OCI-LY7 (cell line): ENCODE results near the gene ADCY1. TPM values are rescaled to one million over a fixed set of nuclear protein-coding genes. Genes with fewer than 3 reads are reported as not detected.

ENCODE experiments used
- BruUV-seq: library from RNA; stranded (reverse); fragments of 400-500 nt; replicated peaks from 2 replicates; lab custom pipeline; 2021; lab: Mats Ljungman, UMichigan
- CTCF ChIA-PET: fragments of 300-600 bp; sonication (Branson Sonifier 250); formaldehyde crosslinking; loops from one replicate; lab custom pipeline; 2022; ENCODE audit warnings: antibody characterized with exemption; ENCODE audit not compliant: unreplicated experiment; lab: Charles Lee
- POLR2A ChIA-PET: fragments of 300-600 bp; sonication (Branson Sonifier 250); formaldehyde crosslinking; loops from one replicate; lab custom pipeline; 2022; ENCODE audit warnings: antibody characterized with exemption; lab: Charles Lee
- DNase-seq: peaks from one replicate; pipeline ENCODE4 v3.0.0-alpha.2; 2015; ENCODE audit warnings: low spot score
- H2AFZ ChIP-seq: fragments of 200-600 bp; sonication (generic), shearing (Covaris generic); 2 replicates; pipeline ENCODE4 v1.6.1; 2014; ENCODE audit warnings: mild to moderate bottlenecking, antibody characterized with exemption, low read length, moderate library complexity
- H3K27ac ChIP-seq: fragments of 200-600 bp; sonication (generic); 2 replicates; pipeline ENCODE4 v1.5.1; 2014; ENCODE audit warnings: mixed run types, low read depth, mild to moderate bottlenecking, moderate library complexity, low read length, inconsistent platforms; ENCODE audit not compliant: poor library complexity, severe bottlenecking
- H3K36me3 ChIP-seq: fragments of 200-600 bp; sonication (generic); 2 replicates; pipeline ENCODE4 v1.6.1; 2014; ENCODE audit warnings: mild to moderate bottlenecking, antibody characterized with exemption, low read length, moderate library complexity, mixed read lengths; ENCODE audit not compliant: insufficient read depth
- H3K4me1 ChIP-seq: fragments of 200-600 bp; sonication (generic); 2 replicates; pipeline ENCODE4 v1.5.1; 2014; ENCODE audit warnings: mild to moderate bottlenecking, low read length; ENCODE audit not compliant: insufficient read depth, poor library complexity, severe bottlenecking
- H3K4me2 ChIP-seq: fragments of 200-600 bp; sonication (generic); 2 replicates; pipeline ENCODE4 v1.6.1; 2014; ENCODE audit warnings: mild to moderate bottlenecking, low read length
- H3K4me3 ChIP-seq: fragments of 200-600 bp; sonication (generic); 2 replicates; pipeline ENCODE4 v1.5.1; 2014; ENCODE audit warnings: mild to moderate bottlenecking, low read depth, low read length; ENCODE audit not compliant: poor library complexity, severe bottlenecking
- H3K79me2 ChIP-seq: fragments of 200-600 bp; sonication (generic); 2 replicates; pipeline ENCODE4 v1.6.1; 2016; ENCODE audit warnings: low read depth, mild to moderate bottlenecking, low read length, moderate library complexity, mixed read lengths; ENCODE audit not compliant: insufficient read depth
- H3K9me2 ChIP-seq: fragments of 200-600 bp; sonication (generic); 2 replicates; pipeline ENCODE4 v1.6.1; 2016; ENCODE audit warnings: mild to moderate bottlenecking, low read length, mixed read lengths; ENCODE audit not compliant: insufficient read depth
- H3K9me3 ChIP-seq: fragments of 200-600 bp; sonication (generic); 2 replicates; pipeline ENCODE4 v1.6.1; 2014; ENCODE audit warnings: mild to moderate bottlenecking, mixed run types, low read length, mixed read lengths
- H4K20me1 ChIP-seq: fragments of 200-600 bp; sonication (generic); 2 replicates; pipeline ENCODE4 v1.6.1; 2014; ENCODE audit warnings: mild to moderate bottlenecking, antibody characterized with exemption, low read length, moderate library complexity, mixed read lengths; ENCODE audit not compliant: insufficient read depth
- EZH2phosphoT487 ChIP-seq: fragments of 200-600 bp; sonication (generic); IDR thresholded peaks from 2 replicates; pipeline ENCODE4 v1.6.1; 2018; ENCODE audit warnings: low read depth, borderline replicate concordance, mild to moderate bottlenecking, mixed run types, antibody characterized with exemption, low read length, moderate library complexity, mixed read lengths
- intact Hi-C: fragments of 100-400 bp; cut with micrococcal nuclease; formaldehyde crosslinking; loops from one replicate; pipeline ENCODE4 v1.10.0; 2022; ENCODE audit not compliant: unreplicated experiment
- total RNA-seq, 2 experiments: library from RNA; depleted of rRNA in 1 of 2; stranded (reverse); fragments of >200 nt in 1 of 2; shearing (Covaris generic) in 1 of 2; gene quantifications; 2 replicates each; pipeline ENCODE4 v1.2.3, GENCODE V29; 2014 to 2022
- TF ChIP-seq, protein P1 (sequence below): fragments of 200-600 bp; sonication (generic); conservative IDR thresholded peaks from 2 replicates; pipeline ENCODE4 v1.5.1; 2014; ENCODE audit warnings: mild to moderate bottlenecking, antibody characterized with exemption, low read length, moderate library complexity, mixed read lengths

The ADCY1 gene
- total RNA-seq, 2 experiments from 2014 or later = 0.13 TPM; not detected in 1

DNA sequence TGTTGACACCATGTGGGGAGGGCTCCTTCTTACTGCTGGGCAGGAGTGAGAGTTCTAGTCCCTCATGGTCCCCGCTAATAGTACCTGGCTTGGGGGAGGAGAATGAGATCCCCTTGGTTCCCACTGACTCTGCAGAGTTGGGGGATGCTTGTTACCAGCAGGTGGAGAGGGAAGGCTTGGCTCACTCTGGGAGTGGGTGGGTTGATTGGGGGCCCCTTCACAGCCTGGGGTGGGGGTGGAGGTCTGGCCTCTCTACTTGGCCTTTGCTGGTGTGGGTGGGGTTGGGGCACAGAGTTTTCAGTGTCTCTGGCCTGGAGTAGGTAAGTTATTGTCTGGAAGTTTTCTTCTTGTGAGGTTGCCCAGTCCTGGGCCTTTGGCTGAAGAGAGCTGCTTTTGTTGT is 31.9 kb downstream of the ADCY1 start:
- POLR2A ChIA-PET = interaction anchor here (0.6 kb wide), 1 partner anchor 21 kb away, joined by 4 read pairs; no protein-coding TSS in a partner anchor
- H3K4me2 ChIP-seq = no peak overlapping the region

DNA sequence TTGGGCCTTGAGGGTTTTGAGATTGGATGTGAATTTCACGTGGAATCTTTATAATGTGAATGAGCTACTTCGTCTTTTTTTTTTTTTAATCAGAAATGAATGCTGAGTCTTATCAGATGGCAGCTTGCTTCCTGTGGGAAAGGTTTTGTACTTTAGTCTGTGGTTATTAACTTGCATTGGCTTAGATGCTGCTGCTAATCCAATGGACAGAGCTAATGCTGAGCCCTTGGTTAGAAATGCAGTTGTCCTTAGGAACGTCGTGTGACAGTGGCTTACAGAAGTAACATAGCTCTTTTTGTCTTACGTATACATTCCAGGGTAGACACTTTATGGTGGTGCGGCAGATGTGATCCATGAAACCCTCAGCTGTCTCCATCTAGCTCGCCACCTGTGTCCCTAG is 32.8 kb downstream of the ADCY1 start:
- H3K36me3 ChIP-seq = no peaks in the 10 kb centered on the region
- no peaks in the 10 kb centered on the region for H3K79me2 ChIP-seq
- no peak overlapping the region for H3K4me3 ChIP-seq
- H3K9me2 ChIP-seq = no peaks in the 10 kb centered on the region
- DNase-seq = no peak
- CTCF ChIA-PET = no interaction called here
- H3K4me2 ChIP-seq = no peak overlapping the region
- intact Hi-C loops = no loop called here
- POLR2A ChIA-PET = interaction anchor here (0.6 to 0.7 kb wide), 2 partner anchors 22 to 108 kb away, joined by 4 read pairs; no protein-coding TSS in a partner anchor
- no peak overlapping the region for H3K27ac ChIP-seq
- 0 out of 2 replicates have a peak, but pooled peaks cover 5% of the 10 kb centered on the region for H3K9me3 ChIP-seq
- no peaks in the 10 kb centered on the region for H4K20me1 ChIP-seq
- TF ChIP-seq, protein P1, sequence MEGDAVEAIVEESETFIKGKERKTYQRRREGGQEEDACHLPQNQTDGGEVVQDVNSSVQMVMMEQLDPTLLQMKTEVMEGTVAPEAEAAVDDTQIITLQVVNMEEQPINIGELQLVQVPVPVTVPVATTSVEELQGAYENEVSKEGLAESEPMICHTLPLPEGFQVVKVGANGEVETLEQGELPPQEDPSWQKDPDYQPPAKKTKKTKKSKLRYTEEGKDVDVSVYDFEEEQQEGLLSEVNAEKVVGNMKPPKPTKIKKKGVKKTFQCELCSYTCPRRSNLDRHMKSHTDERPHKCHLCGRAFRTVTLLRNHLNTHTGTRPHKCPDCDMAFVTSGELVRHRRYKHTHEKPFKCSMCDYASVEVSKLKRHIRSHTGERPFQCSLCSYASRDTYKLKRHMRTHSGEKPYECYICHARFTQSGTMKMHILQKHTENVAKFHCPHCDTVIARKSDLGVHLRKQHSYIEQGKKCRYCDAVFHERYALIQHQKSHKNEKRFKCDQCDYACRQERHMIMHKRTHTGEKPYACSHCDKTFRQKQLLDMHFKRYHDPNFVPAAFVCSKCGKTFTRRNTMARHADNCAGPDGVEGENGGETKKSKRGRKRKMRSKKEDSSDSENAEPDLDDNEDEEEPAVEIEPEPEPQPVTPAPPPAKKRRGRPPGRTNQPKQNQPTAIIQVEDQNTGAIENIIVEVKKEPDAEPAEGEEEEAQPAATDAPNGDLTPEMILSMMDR = no peak
- TF ChIP-seq EZH2phosphoT487 = no peak
- no peak overlapping the region for H2AFZ ChIP-seq
- no TSS peak for BruUV-seq
- no peaks in the 10 kb centered on the region for H3K4me1 ChIP-seq

More for the DNA sequence above, 31.9 kb downstream of the ADCY1 start:
- TF ChIP-seq EZH2phosphoT487 = no peak
- TF ChIP-seq, protein P1 = no peak
- Histone ChIP-seq H3K27ac (no peak overlapping the region), H4K20me1 (no peaks in the 10 kb centered on the region), H3K4me3 (no peak overlapping the region), H3K79me2 (no peaks in the 10 kb centered on the region), H3K9me2 (no peaks in the 10 kb centered on the region), H3K9me3 (0 out of 2 replicates have a peak, but pooled peaks cover 5% of the 10 kb centered on the region), H2AFZ (no peak overlapping the region), H3K4me1 (no peaks in the 10 kb centered on the region), H3K36me3 (no peaks in the 10 kb centered on the region)
- no TSS peak for BruUV-seq
- intact Hi-C loops = no loop called here
- CTCF ChIA-PET = no interaction called here
- DNase-seq = no peak

DNA sequence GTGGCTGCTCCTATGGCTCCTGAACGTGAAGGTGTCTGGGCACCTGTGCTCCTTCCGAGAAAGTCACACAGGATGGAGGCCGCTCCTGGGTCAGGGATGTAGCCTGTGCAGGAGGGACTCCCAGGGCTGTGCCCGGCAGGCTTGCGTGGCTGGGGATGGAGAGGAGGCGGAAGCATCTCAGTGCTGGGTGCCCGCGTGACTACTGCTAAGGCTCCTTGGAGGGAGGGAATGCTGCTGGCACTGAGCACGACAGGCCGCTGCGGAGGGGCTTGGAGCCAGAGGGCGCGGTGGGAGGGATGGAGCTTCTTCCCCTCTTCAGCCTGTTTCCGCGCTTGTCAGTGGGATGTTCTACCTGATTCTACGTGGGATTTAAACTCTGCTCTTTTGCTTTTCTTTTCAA is 35.0 kb downstream of the ADCY1 start:
- H3K4me1 ChIP-seq = no peaks in the 10 kb centered on the region
- no peak overlapping the region for H3K4me3 ChIP-seq
- no peaks in the 10 kb centered on the region for H3K36me3 ChIP-seq
- H3K79me2 ChIP-seq = no peaks in the 10 kb centered on the region
- TF ChIP-seq EZH2phosphoT487 = no peak
- TF ChIP-seq, protein P1 = no peak
- H3K4me2 ChIP-seq = no peak overlapping the region
- no peaks in the 10 kb centered on the region for H4K20me1 ChIP-seq
- H3K9me3 ChIP-seq = 0 out of 2 replicates have a peak, but pooled peaks cover 5% of the 10 kb centered on the region
- intact Hi-C loops = no loop called here
- no peak overlapping the region for H3K27ac ChIP-seq
- no peak overlapping the region for H2AFZ ChIP-seq
- no TSS peak for BruUV-seq
- no peak for DNase-seq
- POLR2A ChIA-PET = no interaction called here
- CTCF ChIA-PET = no interaction called here
- H3K9me2 ChIP-seq = no peaks in the 10 kb centered on the region
